Muscle layer of colon (tissue), 2 donors: ENCODE measurements around the gene HHIP.

ENCODE experiments used
- H3K27ac ChIP-seq: one replicate; pipeline ENCODE4 v1.7.0; 2013; ENCODE audit warnings: low read depth, mild to moderate bottlenecking, low read length, moderate library complexity
- H3K27me3 ChIP-seq, 2 donors: one replicate each; pipeline ENCODE4 v1.7.0; 2013; ENCODE audit warnings: low read length in 2 of 2, mild to moderate bottlenecking in 2 of 2; ENCODE audit not compliant: insufficient read depth in 2 of 2, control insufficient read depth in 1 of 2
- H3K36me3 ChIP-seq: one replicate; pipeline ENCODE4 v1.7.0; 2013; ENCODE audit warnings: mild to moderate bottlenecking, low read length; ENCODE audit not compliant: insufficient read depth
- H3K4me1 ChIP-seq: one replicate; pipeline ENCODE4 v1.7.0; 2013; ENCODE audit warnings: mild to moderate bottlenecking, low read length; ENCODE audit not compliant: insufficient read depth
- H3K4me3 ChIP-seq, 2 donors: one replicate each; pipeline ENCODE4 v1.7.0; 2013; ENCODE audit warnings: low read length in 2 of 2, low read depth in 1 of 2, mild to moderate bottlenecking in 1 of 2, moderate library complexity in 1 of 2
- H3K9ac ChIP-seq: one replicate; pipeline ENCODE4 v1.7.0; 2013; ENCODE audit warnings: low read length
- H3K9me3 ChIP-seq: one replicate; pipeline ENCODE4 v1.7.0; 2013; ENCODE audit warnings: mild to moderate bottlenecking, low read length
- donor health status: abdominal sarcoma.
- donor health status: Adenocarcinoma of cecum.

The HHIP gene, protein sequence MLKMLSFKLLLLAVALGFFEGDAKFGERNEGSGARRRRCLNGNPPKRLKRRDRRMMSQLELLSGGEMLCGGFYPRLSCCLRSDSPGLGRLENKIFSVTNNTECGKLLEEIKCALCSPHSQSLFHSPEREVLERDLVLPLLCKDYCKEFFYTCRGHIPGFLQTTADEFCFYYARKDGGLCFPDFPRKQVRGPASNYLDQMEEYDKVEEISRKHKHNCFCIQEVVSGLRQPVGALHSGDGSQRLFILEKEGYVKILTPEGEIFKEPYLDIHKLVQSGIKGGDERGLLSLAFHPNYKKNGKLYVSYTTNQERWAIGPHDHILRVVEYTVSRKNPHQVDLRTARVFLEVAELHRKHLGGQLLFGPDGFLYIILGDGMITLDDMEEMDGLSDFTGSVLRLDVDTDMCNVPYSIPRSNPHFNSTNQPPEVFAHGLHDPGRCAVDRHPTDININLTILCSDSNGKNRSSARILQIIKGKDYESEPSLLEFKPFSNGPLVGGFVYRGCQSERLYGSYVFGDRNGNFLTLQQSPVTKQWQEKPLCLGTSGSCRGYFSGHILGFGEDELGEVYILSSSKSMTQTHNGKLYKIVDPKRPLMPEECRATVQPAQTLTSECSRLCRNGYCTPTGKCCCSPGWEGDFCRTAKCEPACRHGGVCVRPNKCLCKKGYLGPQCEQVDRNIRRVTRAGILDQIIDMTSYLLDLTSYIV

DNA sequence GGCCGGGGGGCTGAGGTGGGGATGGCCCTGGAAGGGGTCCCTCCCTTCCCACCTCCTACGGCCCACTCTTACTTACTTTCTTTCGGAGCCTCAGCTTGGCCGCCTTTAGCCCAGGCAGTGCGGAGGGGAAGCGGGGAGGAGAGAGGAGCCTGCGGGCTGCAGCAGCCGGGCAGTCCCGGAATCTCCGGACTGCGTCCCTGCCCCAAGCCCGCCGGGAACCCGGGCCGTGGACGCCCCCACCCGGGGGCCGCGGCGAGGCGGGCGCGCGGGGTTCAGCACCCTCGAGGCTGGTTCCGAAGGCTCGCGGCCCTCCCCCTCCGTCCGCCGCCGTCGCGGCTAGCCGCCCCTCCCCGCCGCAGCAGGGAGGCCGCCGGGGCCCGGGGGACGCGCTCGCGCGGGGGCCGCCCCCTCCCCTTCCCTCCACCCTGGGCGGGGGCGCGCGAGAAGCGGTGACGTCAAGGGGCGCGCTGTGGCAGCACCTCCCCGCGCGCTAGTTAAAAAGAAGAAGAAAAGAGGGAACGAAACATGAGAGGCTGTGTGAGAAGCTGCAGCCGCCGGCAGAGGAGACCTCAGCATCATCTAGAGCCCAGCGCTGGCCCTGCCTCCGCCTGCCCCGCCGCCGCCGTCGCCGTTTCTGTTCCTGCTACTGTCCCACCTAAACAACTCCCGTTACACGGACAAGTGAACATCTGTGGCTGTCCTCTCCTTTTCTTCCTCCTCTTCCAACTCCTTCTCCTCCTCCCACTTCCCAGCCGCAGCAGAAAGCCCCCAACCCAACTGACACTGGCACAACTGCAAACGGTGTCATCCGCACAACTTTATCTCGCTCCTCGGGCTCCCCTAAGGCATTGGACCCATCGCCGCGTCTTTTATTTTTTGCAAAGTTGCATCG is at the start of gene HHIP:
TSS of gene HHIP (plus strand) at position 526 of the 892 bp plus-strand sequence. CDS start 520 bp downstream, outside the sequence.
- peaks cover 30 to 33% of the 10 kb centered on the region in 2 donors for H3K27me3 ChIP-seq
- H3K4me3 ChIP-seq, result peak within 1 kb of the TSS; percentile 43 to 46
- no peaks in the 10 kb centered on the region for H3K9me3 ChIP-seq
- H3K4me1 ChIP-seq, result peaks cover 14% of the 10 kb centered on the region
- H3K9ac ChIP-seq, result no peak within 1 kb of the TSS
- H3K27ac ChIP-seq, result no peak within 1 kb of the TSS
- no peaks in the 10 kb centered on the region for H3K36me3 ChIP-seq

DNA sequence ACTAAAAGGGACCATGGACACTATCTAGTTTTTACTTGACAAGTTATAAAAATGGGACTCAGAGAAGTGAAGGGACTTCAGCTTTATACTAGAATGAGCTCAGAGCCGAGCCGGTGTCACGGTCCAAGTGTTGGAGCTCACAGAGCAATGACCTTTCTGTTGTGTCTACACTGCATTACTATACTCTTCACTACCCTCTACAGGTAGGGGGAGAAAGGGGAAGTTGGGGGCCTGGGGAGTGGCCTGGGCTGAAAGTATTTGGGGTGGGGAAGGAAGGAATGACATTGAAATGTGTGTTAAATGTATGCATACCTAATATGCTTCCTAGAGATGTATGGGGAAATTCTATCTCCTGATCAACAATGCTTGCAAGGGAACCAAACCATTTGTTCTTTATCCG is 48.8 kb upstream of the HHIP start:
- H3K9me3 ChIP-seq, result no peaks in the 10 kb centered on the region
- H3K27ac ChIP-seq, result no peak overlapping the region
- H3K9ac ChIP-seq, result no peak overlapping the region
- no peaks in the 10 kb centered on the region for H3K4me1 ChIP-seq
- no peaks in the 10 kb centered on the region for H3K36me3 ChIP-seq
- no peaks in the 10 kb centered on the region for H3K27me3 ChIP-seq
- no peak overlapping the region for H3K4me3 ChIP-seq

DNA sequence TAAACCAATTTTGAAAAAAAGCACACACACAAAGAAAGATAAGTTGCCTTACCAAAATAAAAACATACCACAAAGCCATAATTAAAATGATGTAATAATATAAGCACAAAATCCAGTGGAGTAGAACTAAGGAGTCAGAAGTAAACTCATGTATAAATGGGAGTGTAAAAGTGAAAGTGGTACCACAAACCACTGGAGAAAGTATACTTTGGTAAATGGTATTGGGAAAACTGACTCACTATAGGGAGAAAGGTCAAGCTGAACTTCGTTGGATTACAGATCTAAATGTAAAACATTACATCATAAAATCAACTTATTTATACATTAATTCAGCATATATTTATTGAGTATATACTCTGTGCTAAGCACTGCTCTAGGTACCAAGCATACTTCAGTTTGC is 46.3 kb upstream of the HHIP start:
- H3K36me3 ChIP-seq, result no peaks in the 10 kb centered on the region
- no peak overlapping the region for H3K4me3 ChIP-seq
- no peak overlapping the region for H3K27ac ChIP-seq
- H3K4me1 ChIP-seq, result no peaks in the 10 kb centered on the region
- H3K9me3 ChIP-seq, result no peaks in the 10 kb centered on the region
- H3K9ac ChIP-seq, result no peak overlapping the region
- no peaks in the 10 kb centered on the region for H3K27me3 ChIP-seq

DNA sequence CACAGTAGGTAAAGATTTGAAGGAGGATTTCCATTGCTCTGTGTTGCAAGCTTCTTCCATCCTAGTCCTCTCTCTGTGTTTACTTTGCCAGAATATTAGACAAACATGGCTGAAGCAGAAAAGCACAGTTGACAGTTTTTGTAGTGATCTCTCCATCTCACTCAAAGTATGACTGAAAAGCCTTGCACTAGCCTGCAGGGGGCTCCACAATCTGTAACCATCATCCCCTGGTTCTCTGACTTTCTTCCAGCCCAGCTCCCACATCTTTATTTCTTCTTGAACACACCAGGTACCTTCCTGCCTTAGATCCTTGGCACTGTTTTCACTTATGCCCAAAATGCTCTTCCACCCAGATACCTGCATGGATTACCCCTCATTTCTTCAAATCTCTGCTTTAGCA is 34.1 kb upstream of the HHIP start:
- H3K9me3 ChIP-seq, result no peaks in the 10 kb centered on the region
- no peak overlapping the region for H3K9ac ChIP-seq
- H3K27ac ChIP-seq, result no peak overlapping the region
- H3K4me3 ChIP-seq, result no peak overlapping the region
- H3K36me3 ChIP-seq, result no peaks in the 10 kb centered on the region
- H3K4me1 ChIP-seq, result no peaks in the 10 kb centered on the region
- H3K27me3 ChIP-seq, result no peaks in the 10 kb centered on the region

DNA sequence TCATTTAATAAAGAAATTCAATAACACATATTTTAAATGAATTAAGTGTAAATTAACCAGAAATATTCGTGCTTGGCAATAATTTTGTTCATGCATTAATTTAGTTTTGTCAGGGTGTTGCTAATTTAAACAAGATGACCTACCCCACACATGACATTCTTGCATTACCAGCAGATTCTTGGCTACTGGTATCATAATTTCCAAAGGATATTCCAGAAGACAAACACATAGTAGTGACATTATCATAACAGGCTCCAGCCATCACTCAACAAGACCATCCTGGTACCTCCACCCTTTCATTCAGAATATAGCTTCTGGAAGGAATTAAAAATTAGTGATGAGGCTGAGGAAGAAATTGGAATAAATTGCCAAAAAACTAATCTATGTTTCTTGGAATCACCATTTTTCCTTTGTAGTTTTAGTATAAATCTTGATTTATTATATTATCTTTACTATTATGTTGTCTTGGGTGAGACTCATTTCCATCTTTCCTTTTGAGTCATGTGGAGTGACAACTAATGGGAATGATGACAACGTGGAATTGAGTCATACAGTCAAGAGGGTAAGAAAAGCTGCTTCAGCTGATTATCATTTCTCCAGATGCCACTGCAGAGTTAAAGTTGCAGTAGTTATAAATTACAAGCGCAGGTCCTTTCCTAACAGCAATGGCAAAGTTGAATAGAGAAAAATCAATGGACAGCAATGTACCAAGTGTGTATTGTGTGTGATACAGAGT is 30.9 kb upstream of the HHIP start:
- Histone ChIP-seq H3K36me3 (no peaks in the 10 kb centered on the region), H3K27me3 (no peaks in the 10 kb centered on the region), H3K4me1 (no peaks in the 10 kb centered on the region), H3K4me3 (no peak overlapping the region), H3K27ac (no peak overlapping the region), H3K9ac (no peak overlapping the region), H3K9me3 (no peaks in the 10 kb centered on the region)

DNA sequence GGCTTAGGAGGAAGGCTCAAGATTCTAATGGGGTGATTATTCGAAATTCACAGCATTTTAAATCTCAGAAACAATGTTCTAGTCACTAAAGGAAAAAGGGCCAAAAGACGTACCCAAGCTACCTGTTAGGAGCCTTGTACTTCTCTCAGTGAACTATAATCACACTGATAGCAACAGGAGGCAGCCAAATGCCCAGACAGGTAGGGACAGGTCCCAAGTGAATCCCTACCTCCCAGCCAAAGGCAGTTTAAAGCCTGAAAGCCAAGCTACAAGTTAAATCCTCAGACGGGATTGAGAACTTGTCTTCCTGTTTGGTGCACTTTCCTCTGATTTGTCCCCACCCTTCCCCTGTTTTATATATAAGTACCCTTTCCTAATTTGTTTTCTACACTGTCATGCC is 24.3 kb upstream of the HHIP start:
- Histone ChIP-seq H3K4me3 (no peak overlapping the region), H3K9me3 (no peaks in the 10 kb centered on the region), H3K27ac (no peak overlapping the region), H3K9ac (no peak overlapping the region), H3K27me3 (no peaks in the 10 kb centered on the region), H3K4me1 (no peaks in the 10 kb centered on the region), H3K36me3 (no peaks in the 10 kb centered on the region)

DNA sequence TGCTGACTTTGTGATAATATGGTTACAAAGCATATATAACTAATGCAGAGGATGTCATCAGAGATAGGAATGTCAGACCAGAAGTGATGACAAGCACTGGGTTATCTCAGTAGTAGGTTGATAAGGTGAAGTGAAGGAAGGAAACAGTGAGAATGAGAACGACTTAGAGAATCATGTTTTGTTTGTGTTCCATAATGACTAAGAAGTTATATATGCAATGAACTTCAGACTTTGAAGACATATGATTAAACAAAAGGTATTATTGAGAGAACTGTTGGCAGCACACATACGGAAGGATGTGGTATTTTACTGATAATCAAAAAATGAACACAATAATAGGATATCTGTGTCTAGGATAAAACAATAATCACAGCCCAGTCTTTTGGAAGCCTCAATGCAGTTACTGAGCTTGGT is 18.3 kb upstream of the HHIP start:
- no peaks in the 10 kb centered on the region for H3K36me3 ChIP-seq
- no peaks in the 10 kb centered on the region for H3K27me3 ChIP-seq
- no peak overlapping the region for H3K4me3 ChIP-seq
- no peak overlapping the region for H3K9ac ChIP-seq
- no peak overlapping the region for H3K27ac ChIP-seq
- no peaks in the 10 kb centered on the region for H3K9me3 ChIP-seq
- H3K4me1 ChIP-seq, result no peaks in the 10 kb centered on the region

DNA sequence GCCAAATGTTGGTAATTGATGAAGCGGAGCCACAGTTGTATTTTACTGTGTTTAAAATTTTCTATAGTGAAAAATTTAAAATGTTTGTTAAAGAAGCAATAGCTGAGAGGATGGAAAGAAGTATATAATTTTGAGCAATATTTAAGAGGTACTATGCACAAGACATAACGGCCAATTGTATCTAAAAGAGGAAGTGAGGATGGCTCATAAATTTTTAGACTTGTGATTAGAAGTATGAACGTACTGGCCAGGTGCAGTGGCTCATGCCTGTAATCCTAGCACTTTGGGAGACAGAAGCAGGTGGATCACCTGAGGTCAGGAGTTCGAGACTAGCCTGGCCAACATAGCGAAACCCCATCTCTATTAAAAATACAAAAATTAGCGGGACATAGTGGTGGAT is 12.7 kb upstream of the HHIP start:
- no peaks in the 10 kb centered on the region for H3K4me1 ChIP-seq

DNA sequence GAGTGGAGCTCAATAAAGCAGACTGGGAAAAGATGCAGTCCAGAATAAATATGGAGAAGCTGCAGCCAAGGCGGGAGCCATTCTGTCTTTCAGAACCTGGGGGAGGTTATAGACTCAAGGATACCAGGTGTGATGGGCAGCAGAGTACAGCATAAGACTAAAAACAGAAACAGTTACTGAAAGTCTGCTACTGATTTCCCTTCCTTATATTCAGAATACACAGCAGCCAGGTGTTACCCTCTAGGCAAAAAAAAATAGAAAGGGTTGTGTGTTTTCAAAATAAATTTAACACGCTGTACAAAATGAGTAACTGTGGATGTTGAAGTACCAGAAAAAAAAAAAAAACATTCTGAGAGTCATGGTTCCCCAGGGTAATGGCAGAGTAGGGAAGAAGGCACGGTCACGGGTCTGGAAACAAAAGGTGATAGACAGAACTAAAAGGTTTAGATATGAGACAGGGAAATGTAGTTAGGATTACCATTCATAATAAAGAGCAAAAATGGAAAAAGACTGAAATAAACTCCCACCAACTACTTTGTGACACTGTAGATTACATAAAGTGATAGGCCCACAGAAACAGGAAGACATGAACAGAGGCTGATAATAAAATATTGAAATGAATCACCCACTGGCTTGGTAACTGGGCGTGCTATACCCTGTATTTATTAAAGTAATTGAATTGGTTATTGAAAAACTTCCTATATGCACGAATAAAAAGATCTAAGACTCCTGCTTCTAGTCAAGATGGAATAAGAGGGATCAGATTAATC is 10.8 kb upstream of the HHIP start:
- no peak overlapping the region for H3K27ac ChIP-seq

More for the DNA sequence above, 12.7 kb upstream of the HHIP start:
- Histone ChIP-seq H3K27ac (no peak overlapping the region), H3K4me3 (no peak overlapping the region), H3K36me3 (no peaks in the 10 kb centered on the region), H3K9me3 (no peaks in the 10 kb centered on the region), H3K9ac (no peak overlapping the region), H3K27me3 (no peaks in the 10 kb centered on the region)

DNA sequence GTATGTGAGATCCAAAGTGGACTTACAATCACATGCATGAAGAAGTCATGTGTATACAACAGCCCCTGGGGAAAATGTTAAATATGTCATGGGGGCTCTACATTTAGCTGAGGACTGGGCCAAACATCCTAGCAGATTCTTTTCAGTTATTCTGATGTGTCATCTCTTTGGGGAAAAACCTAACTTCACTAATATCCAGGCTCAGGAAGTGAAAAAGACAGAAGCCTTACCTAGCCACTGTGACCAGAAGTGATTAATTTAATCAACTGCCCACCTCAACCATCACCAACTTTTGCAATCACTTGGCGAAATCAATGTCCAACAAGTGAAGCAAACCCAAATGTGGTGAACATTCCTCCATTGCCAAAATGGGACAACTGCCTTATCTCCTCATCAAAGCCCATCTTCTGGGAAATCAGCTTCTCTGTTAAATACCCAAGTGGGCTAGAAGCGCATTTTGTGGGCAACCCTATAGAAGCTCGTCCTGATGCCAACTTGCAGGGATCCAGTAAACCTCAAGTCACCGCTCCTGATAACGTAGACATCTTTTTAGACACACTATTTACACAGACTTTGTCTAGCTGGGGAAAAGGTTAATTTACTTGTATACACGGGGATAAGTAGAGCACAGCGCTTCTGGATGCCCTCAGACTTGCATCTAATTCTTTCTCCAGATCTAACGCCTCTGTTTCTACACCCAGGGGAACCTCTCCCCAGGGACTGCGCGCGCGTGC is 1.4 kb upstream of the HHIP start:
- no peaks in the 10 kb centered on the region for H3K9me3 ChIP-seq
- no peak overlapping the region for H3K27ac ChIP-seq
- peaks cover 26 to 33% of the 10 kb centered on the region in 2 donors for H3K27me3 ChIP-seq
- H3K4me3 ChIP-seq, result no peak overlapping the region
- peaks cover 14% of the 10 kb centered on the region for H3K4me1 ChIP-seq
- H3K9ac ChIP-seq, result no peak overlapping the region
- H3K36me3 ChIP-seq, result no peaks in the 10 kb centered on the region

More for the DNA sequence above, 10.8 kb upstream of the HHIP start:
- Histone ChIP-seq H3K27me3 (no peaks in the 10 kb centered on the region), H3K9ac (no peak overlapping the region), H3K4me1 (no peaks in the 10 kb centered on the region), H3K4me3 (no peak overlapping the region), H3K36me3 (no peaks in the 10 kb centered on the region), H3K9me3 (no peaks in the 10 kb centered on the region)
